T-helper 2 cell treated with Interferon-gamma antibody and Interleukin-4, amounts not matched to agents 5 μg/mL and 100 μg/mL, for 36 hours (primary cell): ENCODE results near the gene CALR3.
A peak's percentile ranks its signal among the peaks of the same experiment; 100 is the strongest.
"Not testable (repeated sequence)": the region's sequence is repeated elsewhere in the genome, so short reads cannot be mapped to it uniquely, and the experiment has no call there.

ENCODE experiments used
- DNase-seq: peaks from one replicate; pipeline ENCODE4 v3.0.0; 2021; ENCODE audit warnings: low spot score
- H3K27ac Mint-ChIP-seq: one replicate; pipeline ENCODE4 v1.8.0; 2021; ENCODE audit warnings: mild to moderate bottlenecking, mixed read lengths
- H3K27me3 Mint-ChIP-seq: one replicate; pipeline ENCODE4 v1.8.0; 2021; ENCODE audit warnings: low read depth, mixed read lengths
- H3K36me3 Mint-ChIP-seq: one replicate; pipeline ENCODE4 v1.8.0; 2021; ENCODE audit warnings: low read depth, mixed read lengths
- H3K4me1 Mint-ChIP-seq: one replicate; pipeline ENCODE4 v1.8.0; 2021; ENCODE audit warnings: low read depth, mixed read lengths
- H3K4me3 Mint-ChIP-seq: one replicate; pipeline ENCODE4 v1.8.0; 2022; ENCODE audit warnings: mild to moderate bottlenecking, moderate library complexity, mixed read lengths
- H3K9me3 Mint-ChIP-seq: one replicate; pipeline ENCODE4 v1.8.0; 2021; ENCODE audit warnings: mixed read lengths

Gene CALR3

DNA sequence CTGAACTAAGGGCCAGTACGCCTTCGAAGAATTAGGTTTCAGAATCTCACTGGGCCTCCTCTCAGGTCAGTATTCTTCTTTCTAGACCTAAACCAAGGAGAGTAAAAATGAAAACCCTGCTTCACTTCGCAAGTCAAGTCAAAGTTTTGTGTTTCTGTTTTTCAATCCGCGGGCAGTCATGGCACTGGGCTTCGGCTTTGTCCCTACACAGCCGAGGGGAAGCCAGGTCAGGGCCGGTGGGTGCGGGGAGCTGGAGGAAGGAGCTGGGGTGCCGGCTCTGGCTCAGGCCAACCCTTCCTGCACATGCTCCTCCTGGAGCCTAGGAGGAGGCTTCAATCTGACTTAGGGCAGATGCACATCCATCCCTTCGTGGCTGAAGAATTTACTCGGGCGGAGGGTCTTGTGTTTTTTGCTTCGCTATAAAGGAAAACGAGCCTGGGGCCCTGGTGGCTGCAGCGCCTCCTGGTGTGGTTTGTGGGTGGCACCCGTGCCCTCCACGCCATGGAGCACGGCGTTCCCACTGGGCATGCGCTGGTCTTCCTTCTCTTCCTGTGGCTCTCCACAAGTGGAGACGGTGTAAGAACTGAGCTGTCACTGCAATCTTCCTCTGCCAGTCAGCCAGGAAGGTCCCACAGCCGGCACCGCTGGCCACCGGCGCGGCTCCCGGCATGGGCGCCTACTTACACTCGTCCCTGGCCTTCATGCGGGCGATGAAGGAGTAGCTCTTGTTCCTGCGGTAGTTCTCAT is 22.7 kb upstream of the CALR3 start:
- no peak overlapping the region for H3K27ac Mint-ChIP-seq

DNA sequence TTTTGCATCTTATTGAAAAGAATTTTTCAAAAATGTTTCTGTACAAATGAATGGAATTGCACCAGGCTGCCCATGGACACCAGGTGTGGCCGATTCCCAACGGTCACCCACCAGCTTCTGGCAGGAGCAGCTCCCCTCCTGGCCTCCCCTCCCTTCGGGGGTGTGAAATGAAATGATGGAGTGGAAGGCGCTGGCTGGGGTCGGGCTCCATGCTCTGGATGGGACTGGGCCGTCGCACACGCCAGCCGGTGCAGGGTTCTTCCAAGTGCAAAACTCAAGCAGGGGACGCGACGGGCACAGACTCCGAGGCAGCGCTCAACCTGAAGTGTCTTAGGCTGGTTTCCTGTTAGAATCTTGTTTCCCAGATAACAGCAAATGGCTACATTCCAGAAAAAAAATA is 22.1 kb upstream of the CALR3 start:
- Mint-ChIP-seq H3K9me3 (no peaks in the 10 kb centered on the region), H3K4me1 (no peaks in the 10 kb centered on the region), H3K27ac (no peak overlapping the region), H3K27me3 (no peaks in the 10 kb centered on the region), H3K4me3 (no peak overlapping the region), H3K36me3 (peaks cover 40% of the 10 kb centered on the region)
- no peak for DNase-seq

More for the DNA sequence above, 22.7 kb upstream of the CALR3 start:
- peaks cover 45% of the 10 kb centered on the region for H3K36me3 Mint-ChIP-seq
- no peaks in the 10 kb centered on the region for H3K27me3 Mint-ChIP-seq
- no peaks in the 10 kb centered on the region for H3K4me1 Mint-ChIP-seq
- no peak overlapping the region for H3K4me3 Mint-ChIP-seq
- H3K9me3 Mint-ChIP-seq = no peaks in the 10 kb centered on the region
- DNase-seq = no peak

DNA sequence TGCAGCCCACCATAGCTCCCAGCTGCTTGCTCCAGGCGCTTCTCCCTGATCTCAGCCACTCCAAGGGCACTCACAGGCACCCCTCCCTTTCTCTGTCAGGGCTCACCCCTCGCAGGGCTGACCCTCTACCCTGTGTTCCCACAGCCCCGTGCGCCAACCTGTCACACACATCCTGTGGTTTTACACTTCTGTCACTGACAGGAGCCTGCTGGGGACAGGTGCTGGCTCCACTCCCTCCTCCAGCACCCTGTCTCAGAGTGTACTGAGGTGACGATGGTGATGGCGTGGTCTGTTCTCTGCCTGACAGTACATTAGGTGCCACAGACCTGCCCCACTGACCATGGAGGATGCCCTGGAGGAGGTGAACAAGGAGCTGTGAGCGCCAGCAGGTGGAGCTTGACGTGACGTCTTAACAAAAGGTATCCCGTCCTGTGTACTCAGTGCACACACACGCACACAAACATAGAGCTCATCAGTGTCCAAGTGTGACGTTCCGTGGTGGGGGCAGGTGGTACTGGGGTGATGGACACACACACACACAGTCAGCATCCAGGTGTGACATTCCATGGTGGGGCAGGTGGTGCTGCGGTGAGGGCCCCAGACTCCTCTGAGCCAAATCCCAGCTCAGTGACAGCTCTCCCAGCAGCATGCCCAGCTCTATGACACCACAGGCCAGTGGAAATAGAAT is 21.1 kb upstream of the CALR3 start:
- Mint-ChIP-seq H3K4me1 (no peaks in the 10 kb centered on the region), H3K27me3 (no peaks in the 10 kb centered on the region), H3K27ac (no peak overlapping the region), H3K36me3 (peaks cover 35% of the 10 kb centered on the region), H3K9me3 (no peaks in the 10 kb centered on the region), H3K4me3 (no peak overlapping the region)
- DNase-seq = no peak

DNA sequence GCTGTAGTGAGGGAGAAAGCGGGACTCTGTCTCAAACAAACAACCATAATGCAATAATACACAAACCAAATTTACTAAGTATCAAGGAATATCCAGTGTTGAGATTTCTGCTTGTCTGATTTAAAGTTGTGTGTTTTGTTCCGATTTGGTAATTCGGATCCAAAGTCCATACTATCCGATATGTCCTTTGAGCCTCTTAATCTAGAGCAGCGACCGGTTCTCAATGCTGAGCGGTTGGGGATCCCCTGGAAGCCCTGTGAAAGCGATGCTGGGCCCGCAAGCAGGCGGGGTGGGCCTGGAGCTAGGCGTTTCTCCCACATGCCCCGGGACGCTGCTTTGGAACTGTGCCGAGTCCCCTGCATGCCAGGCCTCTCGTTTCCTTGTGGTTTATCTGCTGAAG is 20.4 kb upstream of the CALR3 start:
- Mint-ChIP-seq H3K36me3 (peaks cover 33% of the 10 kb centered on the region), H3K4me1 (no peaks in the 10 kb centered on the region), H3K9me3 (no peaks in the 10 kb centered on the region), H3K4me3 (no peak overlapping the region), H3K27ac (no peak overlapping the region), H3K27me3 (no peaks in the 10 kb centered on the region)
- DNase-seq = no peak

DNA sequence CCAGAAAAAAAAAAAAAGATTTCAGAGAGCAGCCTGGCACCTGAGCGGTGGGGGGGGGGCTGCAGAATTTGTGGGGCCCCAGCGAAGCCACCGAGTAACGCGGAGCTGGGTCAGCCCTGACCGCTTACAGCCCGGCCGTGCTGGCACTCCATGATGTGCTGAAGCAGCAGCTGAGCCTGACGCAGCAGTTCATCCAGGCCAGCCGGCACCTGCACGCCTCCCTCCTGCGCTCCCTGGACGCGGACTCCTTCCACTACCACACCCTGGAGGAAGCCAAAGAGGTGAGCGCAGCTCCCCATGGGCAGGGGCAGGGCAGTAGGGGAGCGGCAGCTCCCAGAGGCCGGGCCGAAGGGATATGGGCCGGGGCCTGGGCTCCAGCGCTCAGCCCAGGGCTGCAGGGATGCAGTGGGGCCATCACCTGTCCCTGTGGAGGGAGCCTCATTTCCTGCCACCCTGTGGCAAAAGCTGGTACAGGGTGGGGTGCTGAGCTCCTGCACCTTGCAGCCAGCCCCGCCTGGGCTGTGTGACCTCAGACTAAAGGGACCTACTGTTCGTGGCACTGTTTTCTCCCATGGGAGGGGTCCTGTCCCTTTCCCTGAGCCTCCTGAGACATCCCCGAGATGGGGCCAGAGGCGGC is 18.5 kb upstream of the CALR3 start:
- DNase-seq = no peak
- Mint-ChIP-seq H3K36me3 (peaks cover 20% of the 10 kb centered on the region), H3K9me3 (no peaks in the 10 kb centered on the region), H3K4me3 (no peak overlapping the region), H3K27me3 (no peaks in the 10 kb centered on the region), H3K27ac (no peak overlapping the region), H3K4me1 (no peaks in the 10 kb centered on the region)

DNA sequence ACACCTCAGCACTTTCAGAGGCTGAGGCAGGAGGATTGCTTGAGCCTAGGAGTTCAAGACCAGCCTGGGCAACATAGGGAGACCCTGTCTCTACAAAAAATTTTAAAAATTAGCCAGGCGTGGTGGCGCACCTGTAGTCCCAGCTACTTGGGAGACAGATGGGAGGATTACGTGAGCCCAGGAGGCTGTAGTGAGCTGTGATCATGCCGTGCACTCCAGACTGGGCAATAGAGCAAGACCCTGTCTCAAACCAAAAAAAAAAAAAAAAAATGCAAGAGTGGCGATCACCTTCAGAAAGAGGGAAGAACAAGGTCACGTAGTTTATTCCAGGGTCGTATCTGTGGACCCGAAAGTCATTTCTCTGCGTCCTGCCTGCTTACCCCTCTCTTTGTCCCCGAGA is 16.6 kb upstream of the CALR3 start:
- H3K27ac Mint-ChIP-seq, H3K4me3 Mint-ChIP-seq, H3K27me3 Mint-ChIP-seq, H3K9me3 Mint-ChIP-seq, H3K4me1 Mint-ChIP-seq, DNase-seq, H3K36me3 Mint-ChIP-seq: not testable (repeated sequence)

DNA sequence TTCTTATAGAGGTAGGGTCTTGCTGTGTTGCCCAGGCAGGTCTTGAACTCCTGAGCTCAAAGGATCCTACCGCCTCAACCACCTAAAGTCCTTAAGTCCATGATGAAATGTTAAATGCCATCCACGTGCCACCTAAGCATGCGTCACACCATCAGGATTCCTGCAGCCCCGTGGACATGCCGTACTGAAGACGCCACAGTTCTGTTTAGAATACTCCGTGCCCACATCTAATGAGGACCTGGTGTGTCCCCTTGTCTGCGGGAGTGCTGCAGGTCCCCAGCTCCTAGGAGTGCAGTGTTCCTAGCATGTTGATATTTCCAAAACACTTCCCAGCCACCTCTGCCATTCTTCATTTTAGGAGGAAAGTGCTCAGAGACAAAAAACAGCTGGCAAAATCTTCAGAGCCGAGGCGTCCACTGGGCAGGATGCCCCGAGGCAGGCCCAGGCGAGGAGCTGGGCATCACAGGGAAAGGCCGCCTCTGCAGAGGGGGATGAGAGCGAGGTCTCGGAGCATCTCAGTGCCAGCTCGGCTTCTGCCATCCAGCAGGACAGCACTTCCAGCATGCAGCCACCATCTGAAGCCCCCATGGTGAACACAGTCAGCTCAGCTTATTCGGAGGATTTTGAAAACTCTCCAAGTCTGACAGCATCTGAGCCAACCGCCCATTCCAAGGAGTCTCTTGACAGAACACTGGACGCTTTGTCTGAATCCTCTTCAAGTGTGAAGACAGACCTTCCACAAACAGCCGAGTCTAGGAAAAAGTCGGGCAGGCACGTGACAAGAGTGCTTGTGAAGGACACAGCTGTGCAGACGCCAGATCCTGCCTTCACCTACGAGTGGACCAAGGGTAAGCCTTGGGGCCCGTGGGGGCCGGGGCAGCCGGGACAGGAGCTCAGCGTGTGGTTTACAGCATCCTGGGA is 13.4 kb upstream of the CALR3 start:
- Mint-ChIP-seq H3K27ac (no peak overlapping the region), H3K4me3 (no peak overlapping the region), H3K36me3 (no peaks in the 10 kb centered on the region), H3K4me1 (no peaks in the 10 kb centered on the region), H3K9me3 (no peaks in the 10 kb centered on the region), H3K27me3 (no peaks in the 10 kb centered on the region)
- no peak for DNase-seq

DNA sequence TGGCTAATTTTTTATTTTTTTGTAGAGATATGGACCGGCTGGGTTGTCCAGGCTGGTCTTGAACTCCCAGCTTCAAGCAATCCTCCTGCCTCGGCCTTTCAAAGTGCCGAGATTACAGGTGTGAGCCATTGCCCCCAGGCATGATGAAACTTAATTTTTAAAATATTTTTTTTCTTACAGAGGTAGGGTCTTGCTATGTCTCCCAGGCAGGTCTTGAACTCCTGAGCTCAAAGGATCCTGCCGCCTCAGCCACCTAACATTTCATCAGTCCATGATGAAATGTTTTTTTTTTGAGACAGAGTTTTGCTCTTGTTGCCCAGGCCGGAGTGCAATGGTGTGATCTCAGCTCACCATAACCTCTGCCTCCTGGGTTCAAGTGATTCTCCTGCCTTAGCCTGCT is 12.6 kb upstream of the CALR3 start:
- no peak overlapping the region for H3K4me3 Mint-ChIP-seq
- no peaks in the 10 kb centered on the region for H3K4me1 Mint-ChIP-seq
- no peaks in the 10 kb centered on the region for H3K27me3 Mint-ChIP-seq
- no peak for DNase-seq
- H3K27ac Mint-ChIP-seq = no peak overlapping the region
- H3K9me3 Mint-ChIP-seq = no peaks in the 10 kb centered on the region
- no peaks in the 10 kb centered on the region for H3K36me3 Mint-ChIP-seq

DNA sequence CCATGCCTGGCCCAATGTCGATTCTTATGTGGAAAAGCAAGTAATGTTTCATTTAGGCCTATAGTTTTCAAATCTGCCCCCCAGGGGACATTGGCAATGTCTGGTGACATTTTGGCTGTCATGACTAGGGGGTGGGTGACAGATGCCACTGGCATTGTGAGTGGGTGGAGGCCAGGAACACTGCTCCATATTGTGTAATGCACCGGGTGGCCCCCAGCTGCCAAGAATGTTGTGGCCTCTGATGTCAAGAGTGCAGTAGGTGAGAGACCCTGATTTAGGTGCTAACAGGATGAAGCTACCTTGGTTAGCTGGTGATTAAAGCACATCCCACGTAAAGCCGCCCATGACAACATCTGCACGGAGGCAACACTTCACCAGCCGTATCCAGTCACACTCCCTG is 11.0 kb upstream of the CALR3 start:
- no peak for DNase-seq
- Mint-ChIP-seq H3K36me3 (no peaks in the 10 kb centered on the region), H3K27me3 (no peaks in the 10 kb centered on the region), H3K27ac (no peak overlapping the region), H3K4me1 (no peaks in the 10 kb centered on the region), H3K4me3 (no peak overlapping the region), H3K9me3 (no peaks in the 10 kb centered on the region)

DNA sequence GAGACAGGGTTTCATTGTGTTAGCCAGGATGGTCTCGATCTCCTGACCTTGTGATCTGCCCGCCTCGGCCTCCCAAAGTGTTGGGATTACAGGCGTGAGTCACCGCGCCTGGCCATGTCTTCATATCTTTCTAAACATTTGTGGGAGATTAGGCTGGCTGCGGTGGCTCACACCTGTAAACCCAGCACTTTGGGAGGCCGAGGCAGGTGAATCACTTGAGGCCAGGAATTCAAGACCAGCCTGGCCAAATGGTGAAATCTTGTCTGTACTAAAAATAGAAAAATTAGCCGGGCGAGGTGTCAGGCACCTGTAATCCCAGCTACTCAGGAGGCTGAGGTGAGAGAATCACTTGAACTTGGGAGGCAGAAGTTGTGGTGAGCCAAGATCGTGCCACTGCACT is 10.2 kb upstream of the CALR3 start:
- DNase-seq, H3K4me3 Mint-ChIP-seq, H3K27ac Mint-ChIP-seq, H3K4me1 Mint-ChIP-seq, H3K9me3 Mint-ChIP-seq, H3K36me3 Mint-ChIP-seq, H3K27me3 Mint-ChIP-seq: not testable (repeated sequence)

DNA sequence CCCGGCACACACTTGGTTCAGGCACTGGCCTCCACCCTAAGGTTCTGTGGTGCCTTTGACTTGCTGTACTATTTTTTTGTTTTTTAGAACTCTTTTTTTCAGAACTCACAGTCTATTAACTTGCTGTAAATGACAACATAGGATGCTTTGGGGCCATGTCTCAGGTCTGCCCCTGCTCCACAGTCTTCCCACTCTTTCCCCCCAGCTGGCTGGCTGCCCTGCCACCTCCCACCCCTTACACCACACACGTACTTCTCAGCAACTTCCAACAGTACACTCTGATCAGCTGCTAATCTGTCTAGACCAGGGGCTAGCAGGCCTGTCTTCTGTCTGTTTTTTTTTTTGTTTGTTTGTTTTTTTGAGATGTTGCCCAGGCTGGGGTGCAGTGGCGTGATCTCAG is 8.3 kb upstream of the CALR3 start:
- DNase-seq = no peak
- H3K36me3 Mint-ChIP-seq = peaks cover 2% of the 10 kb centered on the region
- no peaks in the 10 kb centered on the region for H3K4me1 Mint-ChIP-seq
- no peak overlapping the region for H3K4me3 Mint-ChIP-seq
- no peaks in the 10 kb centered on the region for H3K27me3 Mint-ChIP-seq
- H3K27ac Mint-ChIP-seq = no peak overlapping the region
- H3K9me3 Mint-ChIP-seq = no peaks in the 10 kb centered on the region

DNA sequence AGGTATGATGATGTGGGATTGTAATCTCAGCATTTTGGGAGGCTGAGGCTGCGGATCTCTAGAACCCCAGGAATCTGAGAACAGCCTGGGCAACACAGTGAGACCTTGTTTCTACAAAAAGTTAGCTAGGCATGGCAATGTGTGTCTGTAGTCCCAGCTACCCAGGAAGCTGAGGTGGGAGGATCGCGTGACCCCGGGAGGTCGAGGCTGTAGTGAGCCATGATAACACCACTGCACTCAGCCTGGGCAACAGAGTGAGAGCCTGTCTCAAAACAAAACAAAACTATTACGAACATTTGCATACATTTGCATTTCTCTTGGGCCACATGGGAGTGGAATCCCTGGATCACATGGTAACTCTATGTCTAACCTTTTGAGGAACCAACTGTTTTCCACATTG is 1.9 kb upstream of the CALR3 start:
- Mint-ChIP-seq H3K9me3 (no peaks in the 10 kb centered on the region), H3K4me3 (peak overlapping the region; percentile 69), H3K4me1 (peaks cover 11% of the 10 kb centered on the region), H3K36me3 (peaks cover 8% of the 10 kb centered on the region), H3K27ac (no peak overlapping the region), H3K27me3 (no peaks in the 10 kb centered on the region)
- no peak for DNase-seq

DNA sequence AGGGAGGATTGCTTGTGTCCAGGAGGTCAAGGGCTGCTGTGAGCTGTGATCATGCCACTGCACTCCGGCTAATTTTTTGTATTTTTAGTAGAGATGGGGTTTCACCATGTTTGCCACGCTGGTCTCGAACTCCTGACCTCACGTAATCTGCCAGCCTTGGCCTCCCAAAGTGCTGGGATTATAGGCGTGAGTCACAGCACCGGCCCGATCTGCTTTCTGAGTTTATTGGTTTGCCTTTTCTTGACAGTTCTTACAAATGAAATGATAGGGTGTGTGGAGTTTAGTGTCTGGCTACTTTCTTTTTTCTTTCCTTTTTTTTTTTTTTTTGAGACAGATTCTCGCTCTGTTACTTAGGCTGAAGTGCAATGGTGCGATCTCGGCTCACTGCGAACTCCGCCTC is 1.1 kb upstream of the CALR3 start:
- H3K36me3 Mint-ChIP-seq = peaks cover 8% of the 10 kb centered on the region
- H3K9me3 Mint-ChIP-seq = no peaks in the 10 kb centered on the region
- peaks cover 11% of the 10 kb centered on the region for H3K4me1 Mint-ChIP-seq
- no peak overlapping the region for H3K27ac Mint-ChIP-seq
- DNase-seq = no peak
- no peaks in the 10 kb centered on the region for H3K27me3 Mint-ChIP-seq
- peak overlapping the region; percentile 98 for H3K4me3 Mint-ChIP-seq

DNA sequence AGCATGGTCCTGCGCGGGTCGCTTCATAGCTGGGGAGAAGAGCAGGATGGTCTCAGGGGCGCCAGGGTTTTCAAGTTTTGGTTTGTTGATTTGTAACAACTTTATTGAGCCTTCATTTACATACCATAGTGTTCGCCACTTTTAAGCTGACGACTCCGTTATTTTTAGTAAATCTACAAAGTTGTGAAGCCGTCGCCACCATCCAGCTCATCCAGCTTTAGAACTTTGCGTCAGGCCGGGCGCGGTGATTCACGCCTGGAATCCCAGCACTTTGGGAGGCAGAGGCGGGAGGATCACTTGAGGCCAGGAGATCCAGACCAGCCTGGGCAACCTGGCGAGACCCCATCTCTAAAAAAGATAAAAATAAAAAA is 631 bp upstream of the CALR3 start:
- Mint-ChIP-seq H3K4me1 (peaks cover 11% of the 10 kb centered on the region), H3K9me3 (no peaks in the 10 kb centered on the region), H3K27ac (peak overlapping the region; percentile 84), H3K4me3 (peak overlapping the region; percentile 98), H3K27me3 (no peaks in the 10 kb centered on the region), H3K36me3 (peaks cover 8% of the 10 kb centered on the region)
- DNase-seq = no peak
